ENCODE data around the gene ATP23. TPM values are rescaled to one million over a fixed set of nuclear protein-coding genes. Genes with fewer than 3 reads are reported as not detected.

The ATP23 gene
- total and polyA plus RNA-seq, 2 donors (not counting 3 experiments of a cell fraction or from before 2014, with no cell fraction given) = 5.9 to 9.0 TPM

- peak; percentile 51 for TF ChIP-seq POLR2A (IDR thresholded peaks at IDR 0.05; ENCODE audit: low read depth, low read length)
- no peak for TF ChIP-seq FOS (IDR thresholded peaks at IDR 0.05; ENCODE audit: borderline replicate concordance, insufficient read depth, low read length)
- no peak for TF ChIP-seq JUN (IDR thresholded peaks at IDR 0.05; ENCODE audit: borderline replicate concordance, insufficient read depth, insufficient read length, low read depth)
- TF ChIP-seq MAX (IDR thresholded peaks at IDR 0.05; ENCODE audit: insufficient read depth, insufficient read length) = no peak
- no peak for TF ChIP-seq EZH2 (IDR thresholded peaks at IDR 0.05; ENCODE audit: borderline replicate concordance, low read depth, low read length, severe bottlenecking)
- TF ChIP-seq MYC (IDR thresholded peaks at IDR 0.05; ENCODE audit: low read depth, low read length) = no peak
- TF ChIP-seq CTCF (IDR thresholded peaks at IDR 0.05; ENCODE audit: extremely low read depth in 1 of 2, insufficient read depth in 1 of 2, low read depth in 1 of 2, low read length in 2 of 2) = peak in 1 of 2 donors; percentile 27
- TF ChIP-seq POLR2AphosphoS5 (IDR thresholded peaks at IDR 0.05; ENCODE audit: insufficient read depth, low read depth, low read length) = peak; percentile 45
- TF ChIP-seq GATA2 (IDR thresholded peaks at IDR 0.05; ENCODE audit: insufficient read depth, insufficient read length, low read depth, low read length) = no peak
- Histone ChIP-seq H3K4me1 (ENCODE audit: control insufficient read depth, extremely low read depth, insufficient read depth, low read length) (peaks cover 32% of the 10 kb centered on the region), H3K4me2 (ENCODE audit: insufficient read depth, low read length) (peak overlapping the region; percentile 79), H3K4me3 (replicated peaks in 1 of 3; ENCODE audit: insufficient read depth in 1 of 3, low read depth in 1 of 3, low read length in 3 of 3) (peak overlapping the region; percentile 39 to 50 (median 44)), H3K9me1 (replicated peaks; ENCODE audit: control insufficient read depth, extremely low read depth, insufficient read depth, low read length) (no peaks in the 10 kb centered on the region), H3K9me3 (replicated peaks; ENCODE audit: control insufficient read depth, insufficient read depth, low read length) (no peaks in the 10 kb centered on the region), H2AFZ (ENCODE audit: low read depth, low read length) (peak overlapping the region; percentile 94), H3K36me3 (ENCODE audit: control insufficient read depth in 2 of 2, extremely low read depth in 1 of 2, insufficient read depth in 2 of 2, low read length in 2 of 2) (no peaks in the 10 kb centered on the region), H3K27me3 (ENCODE audit: control insufficient read depth in 2 of 2, insufficient read depth in 2 of 2, low read length in 2 of 2) (no peaks in the 10 kb centered on the region), H4K20me1 (replicated peaks; ENCODE audit: control insufficient read depth, extremely low read depth, insufficient read depth, low read length) (no peaks in the 10 kb centered on the region), H3K9ac (replicated peaks; ENCODE audit: extremely low read depth, insufficient read depth, low read length) (peak overlapping the region; percentile 63), H3K79me2 (ENCODE audit: control insufficient read depth, insufficient read depth, low read length) (no peaks in the 10 kb centered on the region), H3K27ac (ENCODE audit: insufficient read depth, low read depth, low read length) (peak overlapping the region; percentile 36)
- CTCF ChIA-PET = interaction anchor here (0.6 to 7.5 kb wide), 22 partner anchors 8 to 130 kb away, joined by 3 to 139 read pairs (median 6); partner anchors contain the start of genes CTDSP2 and TSFM
- no TSS peak for BruUV-seq (replicated peaks)
- DNase-seq (ENCODE audit: low read depth, low spot score) (peak; percentile 75), FAIRE-seq (peak; percentile 93)
- POLR2A ChIA-PET = interaction anchor here (0.6 to 2.4 kb wide), 9 partner anchors 9 to 94 kb away, joined by 3 to 18 read pairs (median 4); partner anchors contain the start of genes ATP23 and CTDSP2
- intact Hi-C loops (cut with micrococcal nuclease) (loop anchor here (1.0 to 2.0 kb wide), 2 partner anchors 32 to 65 kb away; no protein-coding TSS in a partner anchor), dilution Hi-C loops (cut with MboI; ENCODE audit: extremely low pct_ligation_motif_present, low sequenced_read_pairs) (no loop called here)
Observed at GRCh38 chr12:57896434-57897201, 44.7 kb upstream of the ATP23 start.

Measured in endothelial cell of umbilical vein (primary cell).